GM19397 (cell line): ENCODE measurements around the gene MCU.
"Not testable (repeated sequence)": the region's sequence is repeated elsewhere in the genome, so short reads cannot be mapped to it uniquely, and the experiment has no call there.

Experiments used
- ATAC-seq: cut with Tn5 transposase; IDR thresholded peaks from one replicate; pipeline ENCODE4 v1.9.1; 2021; ENCODE audit warnings: mild to moderate bottlenecking, moderate library complexity; ENCODE audit not compliant: unreplicated experiment

MCU gene

GRCh38 chr10:72691863-72692743 lies at the start of gene MCU:
Gene MCU (plus strand): TSS chr10:72692143. CDS start chr10:72692152, 9 bp downstream.
- ATAC-seq = peak; percentile 93

GRCh38 chr10:72642318-72642717 lies 49.6 kb upstream of the MCU start:
- no peak for ATAC-seq

- ATAC-seq = no peak
These were observed 46.6 kb upstream of the MCU start for GRCh38 chr10:72645263-72645858.

- ATAC-seq = not testable (repeated sequence)
These were observed 45.0 kb upstream of the MCU start for GRCh38 chr10:72646971-72647370.

GRCh38 chr10:72648301-72648700 lies 43.6 kb upstream of the MCU start:
- no peak for ATAC-seq

- no peak for ATAC-seq
These were observed 42.7 kb upstream of the MCU start for GRCh38 chr10:72649291-72649690.

- ATAC-seq = no peak
These were observed 38.4 kb upstream of the MCU start for GRCh38 chr10:72653383-72654096.

- no peak for ATAC-seq
These were observed 37.2 kb upstream of the MCU start for GRCh38 chr10:72654720-72655119.

- no peak for ATAC-seq
These were observed 33.1 kb upstream of the MCU start for GRCh38 chr10:72658696-72659400.

- no peak for ATAC-seq
These were observed 32.2 kb upstream of the MCU start for GRCh38 chr10:72659694-72660093.

GRCh38 chr10:72660220-72660619 lies 31.7 kb upstream of the MCU start:
- ATAC-seq = no peak

- no peak for ATAC-seq
These were observed 30.5 kb upstream of the MCU start for GRCh38 chr10:72661431-72661830.

GRCh38 chr10:72663971-72664370 lies 28.0 kb upstream of the MCU start:
- ATAC-seq = no peak

- no peak for ATAC-seq
These were observed 26.0 kb upstream of the MCU start for GRCh38 chr10:72665925-72666324.

- ATAC-seq = no peak
These were observed 24.6 kb upstream of the MCU start for GRCh38 chr10:72667207-72667864.

- no peak for ATAC-seq
These were observed 18.7 kb upstream of the MCU start for GRCh38 chr10:72673280-72673679.

GRCh38 chr10:72674174-72674573 lies 17.8 kb upstream of the MCU start:
- not testable (repeated sequence) for ATAC-seq

GRCh38 chr10:72679838-72680241 lies 12.1 kb upstream of the MCU start:
- ATAC-seq = no peak

- no peak for ATAC-seq
These were observed 9.3 kb upstream of the MCU start for GRCh38 chr10:72682638-72683037.

- ATAC-seq = no peak
These were observed 6.5 kb upstream of the MCU start for GRCh38 chr10:72685264-72685921.
